Activated CD4-positive, alpha-beta T cell treated with anti-CD3 and anti-CD28 coated beads for 36 hours (primary cell): ENCODE data around the gene RNF7. TPM values are rescaled to one million over a fixed set of nuclear protein-coding genes. Genes with fewer than 3 reads are reported as not detected.

Experiments
- ATAC-seq: fragments of 200-7000 bp; cut with Tn5 transposase; one replicate; pipeline ENCODE4 v1.10.0; 2021; ENCODE audit warnings: mild to moderate bottlenecking, moderate library complexity
- CTCF ChIA-PET: fragments of 350-600 bp; sonication (Branson Sonifier 250); formaldehyde crosslinking; loops from one replicate; lab custom pipeline; 2021; ENCODE audit warnings: antibody characterized with exemption; lab: Charles Lee
- POLR2A ChIA-PET: fragments of 350-600 bp; sonication (Branson Sonifier 250); formaldehyde crosslinking; loops from one replicate; lab custom pipeline; 2021; ENCODE audit warnings: antibody characterized with exemption, inconsistent platforms; lab: Charles Lee
- DNase-seq: peaks from one replicate; pipeline ENCODE4 v3.0.0-alpha.2; 2020
- H3K27ac Mint-ChIP-seq: one replicate; pipeline ENCODE4 v1.8.0; 2021; ENCODE audit warnings: mixed read lengths
- H3K27me3 Mint-ChIP-seq: one replicate; pipeline ENCODE4 v1.8.0; 2021; ENCODE audit warnings: mixed read lengths
- H3K36me3 Mint-ChIP-seq: one replicate; pipeline ENCODE4 v1.8.0; 2021; ENCODE audit warnings: low read depth, mixed read lengths
- H3K4me1 Mint-ChIP-seq: one replicate; pipeline ENCODE4 v1.8.0; 2021; ENCODE audit warnings: mixed read lengths
- H3K4me3 Mint-ChIP-seq: one replicate; pipeline ENCODE4 v1.8.0; 2021; ENCODE audit warnings: mild to moderate bottlenecking, moderate library complexity, mixed read lengths
- H3K9me3 Mint-ChIP-seq: one replicate; pipeline ENCODE4 v1.8.0; 2021; ENCODE audit warnings: low read depth, mixed read lengths
- intact Hi-C, 2 experiments: fragments of 100-400 bp; cut with DNase I in 1 of 2; cut with micrococcal nuclease in 1 of 2; formaldehyde crosslinking; loops; one replicate each; pipeline versions ENCODE4 v1.14.2 to v1.15.1; 2022 to 2024; cut with DNase I, micrococcal nuclease
- total RNA-seq, 2 experiments: library from RNA; stranded (reverse); gene quantifications; one replicate each; pipeline ENCODE4 v1.2.3, GENCODE V29; 2021

RNF7 gene
- total RNA-seq, 2 experiments from 2014 or later = 38.0 to 67.2 TPM

DNA sequence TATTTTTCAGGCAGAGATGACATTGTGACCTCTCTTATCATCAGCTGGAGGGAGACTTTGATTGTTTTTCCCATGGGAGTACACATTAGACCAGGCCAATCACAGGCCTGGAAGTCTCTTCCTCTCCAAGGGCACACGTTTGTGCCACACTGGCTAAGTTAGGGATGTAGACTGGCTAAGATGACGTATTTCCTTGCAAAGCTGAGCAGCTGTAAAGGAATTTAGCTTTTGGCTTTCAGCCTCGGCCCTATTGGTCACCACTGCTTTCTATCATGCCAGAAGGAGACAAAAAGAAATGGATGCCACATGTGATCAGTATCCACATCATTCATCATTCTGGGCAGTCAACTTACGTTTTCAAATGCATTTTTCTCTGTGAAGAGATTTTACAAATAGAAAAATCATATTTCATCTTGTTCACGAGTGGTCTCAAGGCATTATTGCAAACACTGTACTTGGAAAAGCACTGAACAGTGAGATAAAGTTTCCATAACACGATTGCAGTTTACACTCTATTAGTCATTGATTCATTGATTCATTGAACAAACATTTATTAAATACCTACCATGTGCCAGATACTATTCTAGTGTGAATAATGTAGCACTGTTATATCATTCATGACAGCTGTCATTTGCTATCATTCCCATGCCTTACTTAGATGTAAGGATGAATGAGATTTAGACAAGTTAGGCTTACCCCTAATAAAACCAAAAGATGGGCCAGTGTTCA is 27.0 kb upstream of the RNF7 start:
- no peak for DNase-seq
- H3K4me3 Mint-ChIP-seq = no peak overlapping the region
- no peaks in the 10 kb centered on the region for H3K27me3 Mint-ChIP-seq
- no peak overlapping the region for H3K27ac Mint-ChIP-seq
- no peaks in the 10 kb centered on the region for H3K36me3 Mint-ChIP-seq
- intact Hi-C loops = no loop called here
- ChIA-PET POLR2A (no interaction called here), CTCF (interaction anchor here (0.5 kb wide), 1 partner anchor 336 kb away, joined by 3 read pairs; no protein-coding TSS in a partner anchor)
- no peaks in the 10 kb centered on the region for H3K9me3 Mint-ChIP-seq
- no peak for ATAC-seq
- H3K4me1 Mint-ChIP-seq = no peaks in the 10 kb centered on the region

DNA sequence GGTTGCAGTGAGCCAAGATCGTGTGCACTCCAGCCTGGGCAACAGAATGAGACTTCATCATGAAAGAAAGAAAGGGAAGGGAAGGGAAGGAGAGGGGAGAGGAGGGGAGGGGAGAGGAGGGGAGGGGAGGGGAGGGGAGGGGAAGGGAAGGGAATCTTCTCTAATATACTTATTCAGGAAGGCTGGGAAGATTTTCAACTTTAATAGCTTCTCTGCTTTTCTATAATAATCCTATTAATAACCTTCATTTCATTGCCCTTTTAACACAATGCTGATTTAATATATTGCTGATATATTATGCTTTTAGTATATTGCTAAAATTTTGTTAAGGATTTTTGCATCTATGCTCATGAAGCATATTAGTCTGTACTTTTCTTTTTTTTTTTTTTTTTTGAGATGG is 23.4 kb upstream of the RNF7 start:
- Mint-ChIP-seq H3K4me3 (no peak overlapping the region), H3K36me3 (no peaks in the 10 kb centered on the region), H3K27ac (no peak overlapping the region), H3K9me3 (peaks cover 6% of the 10 kb centered on the region), H3K4me1 (no peaks in the 10 kb centered on the region), H3K27me3 (peaks cover 2% of the 10 kb centered on the region)
- no peak for ATAC-seq
- ChIA-PET CTCF (interaction anchor here (0.6 to 0.7 kb wide), 2 partner anchors 53 to 114 kb away, joined by 3 to 6 read pairs; no protein-coding TSS in a partner anchor), POLR2A (interaction anchor here (0.6 to 0.8 kb wide), 2 partner anchors 25 to 46 kb away, joined by 4 to 6 read pairs; no protein-coding TSS in a partner anchor)
- intact Hi-C loops = no loop called here
- DNase-seq = no peak

DNA sequence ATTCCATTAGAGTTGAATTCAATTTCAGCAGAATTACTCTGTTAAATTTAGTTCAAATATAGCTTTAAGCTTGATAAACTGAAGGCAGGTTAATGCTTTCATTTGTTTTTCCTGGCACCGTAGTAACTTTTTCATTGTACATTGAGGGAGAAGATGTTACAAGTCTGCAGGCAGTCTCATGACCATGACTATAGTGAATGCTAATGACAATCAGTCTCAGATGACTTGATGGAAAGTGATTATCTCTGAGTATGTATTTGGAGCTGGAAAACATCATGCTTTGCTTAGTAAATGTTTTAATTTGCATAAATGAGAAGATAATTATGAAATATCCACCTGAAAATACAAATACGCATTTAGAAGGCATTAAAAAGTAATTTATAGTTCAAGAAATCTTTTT is 16.0 kb upstream of the RNF7 start:
- ChIA-PET CTCF (interaction anchor here (0.6 to 1.9 kb wide), 3 partner anchors 10 to 827 kb away, joined by 3 to 5 read pairs (median 5); no protein-coding TSS in a partner anchor), POLR2A (no interaction called here)
- H3K9me3 Mint-ChIP-seq = no peaks in the 10 kb centered on the region
- intact Hi-C loops = no loop called here
- H3K4me1 Mint-ChIP-seq = no peaks in the 10 kb centered on the region
- H3K36me3 Mint-ChIP-seq = no peaks in the 10 kb centered on the region
- H3K4me3 Mint-ChIP-seq = no peak overlapping the region
- H3K27me3 Mint-ChIP-seq = peaks cover 2% of the 10 kb centered on the region
- H3K27ac Mint-ChIP-seq = no peak overlapping the region
- DNase-seq (no peak), ATAC-seq (no peak)

DNA sequence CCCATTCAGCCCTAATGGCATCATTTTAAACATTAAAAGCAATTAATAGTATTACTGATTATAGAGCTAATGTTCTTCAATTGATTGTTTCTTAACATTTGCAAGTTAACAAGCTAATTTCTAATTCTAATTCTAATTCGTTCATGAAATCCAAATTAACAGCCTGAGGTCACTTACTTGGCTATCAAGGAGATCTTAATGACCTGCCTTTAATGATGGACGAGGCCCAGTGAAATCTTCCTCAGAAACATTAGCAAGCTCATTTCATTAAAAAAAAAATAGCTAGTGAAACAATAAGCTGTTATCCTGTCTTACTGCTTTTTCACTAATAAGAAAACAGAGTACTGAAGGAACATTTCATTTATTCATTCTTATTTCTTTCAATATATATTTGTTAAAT is 15.4 kb upstream of the RNF7 start:
- DNase-seq (no peak), ATAC-seq (no peak)
- intact Hi-C loops = no loop called here
- H3K27ac Mint-ChIP-seq = no peak overlapping the region
- peaks cover 2% of the 10 kb centered on the region for H3K27me3 Mint-ChIP-seq
- no peak overlapping the region for H3K4me3 Mint-ChIP-seq
- no peaks in the 10 kb centered on the region for H3K36me3 Mint-ChIP-seq
- H3K9me3 Mint-ChIP-seq = no peaks in the 10 kb centered on the region
- POLR2A ChIA-PET = no interaction called here
- CTCF ChIA-PET = interaction anchor here (0.6 to 1.9 kb wide), 4 partner anchors 9 to 826 kb away, joined by 3 to 5 read pairs (median 4); no protein-coding TSS in a partner anchor
- H3K4me1 Mint-ChIP-seq = no peaks in the 10 kb centered on the region

DNA sequence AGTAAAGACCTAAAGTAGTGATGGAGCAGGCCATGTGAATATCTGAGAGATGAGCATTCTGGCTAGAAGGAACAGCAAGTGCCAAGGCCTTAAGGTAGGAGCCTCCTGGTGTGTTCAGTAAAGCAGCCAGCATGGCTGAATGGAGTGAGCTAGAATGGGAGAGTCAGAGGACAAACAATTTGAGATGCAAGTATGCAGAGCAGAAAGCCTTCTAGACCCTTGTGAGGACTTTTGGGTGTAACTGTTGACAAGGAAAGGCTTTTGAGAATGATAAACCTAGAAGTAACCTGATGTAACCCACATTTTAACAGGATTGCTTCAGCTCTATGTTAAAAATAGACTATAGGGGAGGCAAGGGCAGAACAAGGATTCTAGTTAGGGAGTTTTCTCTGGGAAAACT is 14.8 kb upstream of the RNF7 start:
- Mint-ChIP-seq H3K9me3 (no peaks in the 10 kb centered on the region), H3K27me3 (peaks cover 2% of the 10 kb centered on the region), H3K4me1 (no peaks in the 10 kb centered on the region), H3K36me3 (no peaks in the 10 kb centered on the region), H3K27ac (no peak overlapping the region), H3K4me3 (no peak overlapping the region)
- ATAC-seq (no peak), DNase-seq (no peak)
- intact Hi-C loops = no loop called here
- ChIA-PET POLR2A (no interaction called here), CTCF (interaction anchor here (0.9 to 1.9 kb wide), 4 partner anchors 9 to 152 kb away, joined by 4 to 5 read pairs (median 5); no protein-coding TSS in a partner anchor)

DNA sequence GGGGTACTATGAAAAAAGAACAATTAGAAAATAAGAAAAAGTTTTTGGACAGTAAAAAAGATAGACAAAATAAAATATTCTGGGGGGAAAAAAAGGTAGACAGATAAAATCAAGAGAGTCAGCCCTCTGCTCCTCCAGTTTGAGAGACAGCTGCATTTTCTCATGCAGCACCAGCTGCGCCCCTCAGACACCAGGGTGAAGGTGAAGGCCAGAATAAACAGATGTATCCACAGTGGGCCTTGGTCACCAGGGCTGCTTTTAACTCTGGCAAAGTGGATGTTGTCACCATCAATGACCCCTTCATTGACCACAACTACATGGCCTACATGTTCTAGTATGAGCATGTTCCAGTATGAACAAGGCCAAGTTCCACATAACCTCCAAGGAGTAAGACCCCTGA is 13.9 kb upstream of the RNF7 start:
- H3K36me3 Mint-ChIP-seq = no peaks in the 10 kb centered on the region
- no peak for DNase-seq
- H3K4me3 Mint-ChIP-seq = no peak overlapping the region
- ChIA-PET CTCF (interaction anchor here (0.9 kb wide), 1 partner anchor 15 kb away, joined by 5 read pairs; no protein-coding TSS in a partner anchor), POLR2A (no interaction called here)
- ATAC-seq = no peak
- H3K4me1 Mint-ChIP-seq = no peaks in the 10 kb centered on the region
- H3K27me3 Mint-ChIP-seq = peaks cover 2% of the 10 kb centered on the region
- no peaks in the 10 kb centered on the region for H3K9me3 Mint-ChIP-seq
- intact Hi-C loops = no loop called here
- H3K27ac Mint-ChIP-seq = no peak overlapping the region

DNA sequence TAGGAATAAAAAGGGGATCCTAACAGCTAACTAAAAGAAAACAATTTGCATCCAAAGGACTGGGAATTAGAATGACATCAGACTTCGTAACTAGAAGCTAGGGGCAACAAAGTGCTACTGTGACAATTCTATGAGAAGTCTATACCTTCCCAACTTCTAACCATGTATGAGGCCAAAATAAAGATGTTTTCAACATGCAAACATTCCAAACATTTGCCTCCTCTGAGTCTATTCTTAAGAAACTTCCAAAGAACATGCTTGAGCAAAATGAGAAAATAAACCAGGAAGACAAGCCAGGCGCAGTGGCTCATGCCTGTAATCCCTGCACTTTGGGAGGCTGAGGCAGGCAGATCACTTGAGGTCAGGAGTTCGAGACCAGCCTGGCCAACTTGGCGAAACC is 13.1 kb upstream of the RNF7 start:
- DNase-seq (no peak), ATAC-seq (no peak)
- H3K27me3 Mint-ChIP-seq = no peaks in the 10 kb centered on the region
- H3K9me3 Mint-ChIP-seq = no peaks in the 10 kb centered on the region
- H3K4me3 Mint-ChIP-seq = no peak overlapping the region
- intact Hi-C loops = no loop called here
- H3K36me3 Mint-ChIP-seq = no peaks in the 10 kb centered on the region
- no peaks in the 10 kb centered on the region for H3K4me1 Mint-ChIP-seq
- CTCF ChIA-PET = no interaction called here
- H3K27ac Mint-ChIP-seq = no peak overlapping the region
- POLR2A ChIA-PET = no interaction called here

DNA sequence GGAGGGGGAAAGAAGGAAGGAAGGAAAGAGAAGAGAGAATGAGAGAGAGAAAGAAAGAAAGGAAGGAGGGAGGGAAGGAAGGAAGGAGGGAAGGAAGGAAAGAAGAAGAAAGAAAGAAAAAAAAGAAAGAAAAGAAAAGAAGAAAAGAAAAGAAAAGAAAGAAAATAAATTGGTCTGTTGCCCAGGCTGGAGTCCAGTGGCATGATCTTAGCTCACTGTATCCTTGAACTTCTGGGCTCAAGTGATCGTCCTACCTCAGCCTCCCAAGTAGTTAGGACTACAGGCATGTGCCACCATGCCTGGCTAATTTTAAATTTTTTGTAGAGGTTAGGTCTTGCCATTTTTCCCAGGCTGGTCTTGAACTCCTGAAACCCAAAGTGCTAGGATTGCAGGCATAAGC is 11.6 kb upstream of the RNF7 start:
- POLR2A ChIA-PET = no interaction called here

DNA sequence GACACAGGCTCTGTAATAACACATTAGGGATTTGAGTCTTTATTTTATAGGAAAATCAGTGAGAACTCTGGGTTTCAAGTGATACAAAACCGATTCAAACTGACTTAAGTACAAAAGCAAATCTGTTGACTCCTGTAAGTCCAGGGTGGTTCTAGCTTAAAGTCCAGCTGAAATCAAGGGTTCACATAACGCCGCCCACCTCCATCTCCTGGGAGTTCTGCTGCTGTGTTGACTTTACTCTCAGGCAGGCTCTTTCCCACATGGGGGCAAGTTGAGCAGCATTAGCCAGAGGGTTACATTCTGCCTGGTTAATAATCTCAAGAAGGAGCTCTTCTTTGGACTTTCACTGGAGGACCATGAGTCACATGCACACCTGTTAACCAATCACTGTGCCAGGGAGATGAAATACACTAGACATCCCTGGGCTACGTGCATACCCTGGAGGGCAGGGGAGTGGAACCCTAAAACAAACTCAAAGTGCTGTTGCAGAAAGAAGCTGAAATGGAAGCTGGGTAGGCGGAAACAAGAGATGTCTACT is 9.7 kb upstream of the RNF7 start:
- no peaks in the 10 kb centered on the region for H3K4me1 Mint-ChIP-seq
- no peaks in the 10 kb centered on the region for H3K27me3 Mint-ChIP-seq
- no peak for ATAC-seq
- H3K9me3 Mint-ChIP-seq = no peaks in the 10 kb centered on the region
- ChIA-PET CTCF (interaction anchor here (0.8 to 1.8 kb wide), 3 partner anchors 10 to 174 kb away, joined by 3 to 12 read pairs (median 3); partner anchors contain the start of gene RNF7), POLR2A (no interaction called here)
- no peaks in the 10 kb centered on the region for H3K36me3 Mint-ChIP-seq
- intact Hi-C loops = no loop called here
- H3K4me3 Mint-ChIP-seq = no peak overlapping the region
- no peak overlapping the region for H3K27ac Mint-ChIP-seq
- no peak for DNase-seq

More for the DNA sequence above, 11.6 kb upstream of the RNF7 start:
- CTCF ChIA-PET = no interaction called here
- H3K27me3 Mint-ChIP-seq = no peaks in the 10 kb centered on the region
- ATAC-seq (no peak), DNase-seq (no peak)
- no peak overlapping the region for H3K4me3 Mint-ChIP-seq
- no peak overlapping the region for H3K27ac Mint-ChIP-seq
- H3K4me1 Mint-ChIP-seq = no peaks in the 10 kb centered on the region
- H3K36me3 Mint-ChIP-seq = no peaks in the 10 kb centered on the region
- no peaks in the 10 kb centered on the region for H3K9me3 Mint-ChIP-seq
- intact Hi-C loops = no loop called here

DNA sequence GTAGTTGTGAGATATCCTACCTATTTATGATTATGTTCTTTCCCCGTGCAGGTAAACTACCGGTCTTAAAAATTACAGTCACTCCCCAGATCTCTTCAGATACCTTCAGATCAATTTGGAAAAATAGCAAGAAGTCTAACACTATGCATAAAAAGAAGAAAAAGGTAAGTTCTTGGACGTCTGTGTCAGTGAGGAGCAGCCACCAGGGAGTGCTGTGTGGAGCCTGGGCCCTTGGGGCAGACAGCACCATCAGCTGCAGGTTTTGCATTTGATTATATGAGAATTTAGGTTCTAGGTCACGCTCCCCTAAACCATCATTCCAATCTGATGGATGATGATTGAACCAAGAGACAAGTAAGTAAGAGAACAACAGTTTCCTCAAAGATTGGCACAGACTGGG is 8.9 kb upstream of the RNF7 start:
- CTCF ChIA-PET = interaction anchor here (0.8 kb wide), 1 partner anchor 11 kb away, joined by 3 read pairs; no protein-coding TSS in a partner anchor
- Mint-ChIP-seq H3K4me1 (no peaks in the 10 kb centered on the region), H3K9me3 (no peaks in the 10 kb centered on the region), H3K27ac (no peak overlapping the region), H3K27me3 (no peaks in the 10 kb centered on the region), H3K4me3 (no peak overlapping the region), H3K36me3 (no peaks in the 10 kb centered on the region)
- intact Hi-C loops = no loop called here
- ATAC-seq = no peak
- POLR2A ChIA-PET = no interaction called here
- DNase-seq = no peak

DNA sequence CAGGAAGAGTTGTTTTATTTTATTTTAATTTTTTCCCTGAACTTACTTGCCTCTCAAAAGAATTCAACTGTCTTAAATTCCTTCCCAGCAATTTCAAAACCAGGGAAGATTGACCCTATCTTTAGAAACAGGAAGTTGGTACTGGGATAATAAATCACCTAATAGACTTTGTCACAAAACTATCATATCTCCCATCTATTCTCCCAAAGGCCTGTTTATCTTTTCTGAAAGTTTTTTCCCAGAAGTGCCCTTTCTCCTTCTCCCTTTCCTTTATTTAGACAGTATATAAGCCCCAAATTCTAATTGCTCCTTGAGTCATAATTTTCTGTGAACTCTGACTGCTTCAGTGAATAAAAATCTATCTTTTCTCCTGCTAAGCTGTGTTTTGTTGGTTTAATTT is 2.9 kb upstream of the RNF7 start:
- no peak for DNase-seq
- ATAC-seq = no peak
- H3K27ac Mint-ChIP-seq = no peak overlapping the region
- peaks cover 3% of the 10 kb centered on the region for H3K36me3 Mint-ChIP-seq
- intact Hi-C loops = loop anchor here (5.0 to 10.0 kb wide), 5 partner anchors 273 to 1270 kb away; partner anchors contain the start of genes SLC25A36 (in 1 of the 2), TFDP2 (in 1 of the 2) and U2SURP (in 1 of the 2)
- CTCF ChIA-PET = interaction anchor here (0.6 to 2.2 kb wide), 3 partner anchors 140 to 192 kb away, joined by 3 to 10 read pairs (median 3); no protein-coding TSS in a partner anchor
- peaks cover 14% of the 10 kb centered on the region for H3K4me1 Mint-ChIP-seq
- no peaks in the 10 kb centered on the region for H3K27me3 Mint-ChIP-seq
- no peaks in the 10 kb centered on the region for H3K9me3 Mint-ChIP-seq
- POLR2A ChIA-PET = no interaction called here
- no peak overlapping the region for H3K4me3 Mint-ChIP-seq
